ENCODE data around the gene ALDOC. TPM values are rescaled to one million over a fixed set of nuclear protein-coding genes. Genes with fewer than 3 reads are reported as not detected.

Gene ALDOC
- total and polyA plus RNA-seq, 10 of the 15 experiments (the other 5 are each of a cell fraction or from before 2014, with no cell fraction given), result 16.0 to 268 (median 78.2) TPM

GRCh38 chr17:28549236-28550132, 27.2 kb downstream of the ALDOC start:
- ChIA-PET CTCF (interaction anchor here (0.6 to 13.9 kb wide), 14 partner anchors 9 to 347 kb away, joined by 3 to 316 read pairs (median 12); partner anchors contain the start of genes ALDOC, BLTP2, PIGS and RSKR), RAD21 (ENCODE audit: unreplicated experiment) (interaction anchor here (0.6 to 8.3 kb wide), 14 partner anchors 10 to 178 kb away, joined by 3 to 102 read pairs (median 6); partner anchors contain the start of genes ALDOC and PIGS), POLR2A (interaction anchor here (0.6 to 9.1 kb wide), 18 partner anchors 8 to 567 kb away, joined by 3 to 148 read pairs (median 6); partner anchors contain the start of genes ALDOC, BLTP2, PIGS and PROCA1), SMC1A (ENCODE audit: uncharacterized antibody, unreplicated experiment) (interaction anchor here (0.9 to 6.1 kb wide), 15 partner anchors 20 to 65 kb away, joined by 3 to 89 read pairs (median 4); partner anchors contain the start of genes ALDOC, PIGS, RSKR and SPAG5)
- peak; percentile 74 for ATAC-seq
- Histone ChIP-seq H3K79me2 (ENCODE audit: control insufficient read depth, insufficient read depth, low read length) (peaks cover 50% of the 10 kb centered on the region), H3K9ac (ENCODE audit: control insufficient read depth, insufficient read depth, low read length) (peak overlapping the region; percentile 79), H3K4me3 (peak overlapping the region; percentile 98), H3K27ac (ENCODE audit: control insufficient read depth, insufficient read depth) (peak overlapping the region; percentile 73), H3K27me3 (replicated peaks in 1 of 2; ENCODE audit: control insufficient read depth in 2 of 2, insufficient read depth in 2 of 2, low read length in 1 of 2) (no peaks in the 10 kb centered on the region), H3K36me3 (ENCODE audit: control insufficient read depth in 2 of 2, insufficient read depth in 2 of 2, low read length in 1 of 2) (peaks cover 3 to 14% of the 10 kb centered on the region in 2 experiments; a peak in 2 of 4 replicates), H3K9me3 (replicated peaks; ENCODE audit: control insufficient read depth, insufficient read depth, low read length) (no peaks in the 10 kb centered on the region), H2AFZ (ENCODE audit: control insufficient read depth, low read depth, low read length) (no peak overlapping the region; the same call in 1 of the 2 replicates), H4K20me1 (ENCODE audit: control insufficient read depth, insufficient read depth) (no peaks in the 10 kb centered on the region), H3K4me2 (ENCODE audit: control insufficient read depth, insufficient read depth) (peak overlapping the region; percentile 97), H3K4me1 (ENCODE audit: control insufficient read depth, insufficient read depth, low read length) (peaks cover 38% of the 10 kb centered on the region)
- no peak for DNase-seq (ENCODE audit: low read depth, low spot score)
- TSS peak; percentile 46 for BruUV-seq (replicated peaks)
- in situ Hi-C loops (cut with MboI) (loop anchor here (5.0 to 25.0 kb wide), 3 partner anchors 52 to 1062 kb away; partner anchors contain the start of genes SARM1 and VTN), intact Hi-C loops (cut with micrococcal nuclease; ENCODE audit: unreplicated experiment) (loop anchor here (2.0 to 10.0 kb wide), 4 partner anchors 49 to 175 kb away; partner anchors contain the start of genes PROCA1, RAB34, RPL23A and SARM1)
- peak; percentile 86 for FAIRE-seq
- 0% methylated on average over 3 of the region's 3 CpGs for WGBS (ENCODE audit: insufficient coverage, insufficient replicate concordance, low lambda C conversion rate, missing lambda C conversion rate)
- TF ChIP-seq IKZF2 (IDR thresholded peaks at IDR 0.05), result peak; percentile 43 to 64; a peak in 2 of 4 replicates
- TF ChIP-seq CHD4 (IDR thresholded peaks at IDR 0.05), result no peak
- no peak for TF ChIP-seq ASH2L (IDR thresholded peaks at IDR 0.05; ENCODE audit: borderline replicate concordance, low read depth)
- TF ChIP-seq IKZF1 (conservative IDR thresholded peaks at IDR 0.05), result peak; percentile 81; the same call in 1 of the 2 replicates
- TF ChIP-seq YBX1 (IDR thresholded peaks at IDR 0.05), result no peak
- peak; percentile 58 for TF ChIP-seq CUX1 (IDR thresholded peaks at IDR 0.05; ENCODE audit: insufficient replicate concordance, low read depth, low read length)
- no peak for TF ChIP-seq MLLT1 (IDR thresholded peaks at IDR 0.05)
- TF ChIP-seq E2F4 (IDR thresholded peaks at IDR 0.05; ENCODE audit: low read depth, low read length), result no peak
- TF ChIP-seq ZNF207 (IDR thresholded peaks at IDR 0.05; ENCODE audit: borderline replicate concordance), result peak; percentile 54; the same call in 1 of the 2 replicates
- peak; percentile 46; the same call in 1 of the 2 replicates for TF ChIP-seq RELB (IDR thresholded peaks at IDR 0.05; ENCODE audit: low read depth)
